ENCODE results near the gene NSG2.

DNA sequence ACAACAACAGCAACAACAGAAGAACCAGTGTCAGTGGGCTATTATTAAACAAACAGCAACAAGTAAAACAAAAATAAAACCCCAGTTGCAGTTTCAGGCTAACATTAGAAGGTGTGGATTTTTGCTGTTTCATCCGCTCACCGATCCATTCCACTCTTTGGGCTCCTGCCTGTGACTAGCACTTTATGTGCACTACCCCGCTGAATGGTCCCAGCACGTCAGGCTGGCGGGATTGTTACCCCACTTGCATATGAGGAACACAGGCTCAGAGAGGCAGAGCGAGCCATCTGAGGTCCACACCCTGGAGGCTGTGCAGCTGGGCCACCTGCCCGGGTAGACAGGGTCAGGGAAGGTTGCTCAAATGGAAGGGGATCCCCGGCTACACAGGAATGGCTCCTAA, 26.0 kb downstream of the NSG2 start:
- TF ChIP-seq, protein P1, sequence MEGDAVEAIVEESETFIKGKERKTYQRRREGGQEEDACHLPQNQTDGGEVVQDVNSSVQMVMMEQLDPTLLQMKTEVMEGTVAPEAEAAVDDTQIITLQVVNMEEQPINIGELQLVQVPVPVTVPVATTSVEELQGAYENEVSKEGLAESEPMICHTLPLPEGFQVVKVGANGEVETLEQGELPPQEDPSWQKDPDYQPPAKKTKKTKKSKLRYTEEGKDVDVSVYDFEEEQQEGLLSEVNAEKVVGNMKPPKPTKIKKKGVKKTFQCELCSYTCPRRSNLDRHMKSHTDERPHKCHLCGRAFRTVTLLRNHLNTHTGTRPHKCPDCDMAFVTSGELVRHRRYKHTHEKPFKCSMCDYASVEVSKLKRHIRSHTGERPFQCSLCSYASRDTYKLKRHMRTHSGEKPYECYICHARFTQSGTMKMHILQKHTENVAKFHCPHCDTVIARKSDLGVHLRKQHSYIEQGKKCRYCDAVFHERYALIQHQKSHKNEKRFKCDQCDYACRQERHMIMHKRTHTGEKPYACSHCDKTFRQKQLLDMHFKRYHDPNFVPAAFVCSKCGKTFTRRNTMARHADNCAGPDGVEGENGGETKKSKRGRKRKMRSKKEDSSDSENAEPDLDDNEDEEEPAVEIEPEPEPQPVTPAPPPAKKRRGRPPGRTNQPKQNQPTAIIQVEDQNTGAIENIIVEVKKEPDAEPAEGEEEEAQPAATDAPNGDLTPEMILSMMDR (conservative IDR thresholded peaks at IDR 0.05; ENCODE audit: low read length): no peak
- TF ChIP-seq EZH2phosphoT487 (IDR thresholded peaks at IDR 0.05; ENCODE audit: borderline replicate concordance): no peak
